Fibroblast of lung (primary cell): ENCODE results near the gene RASA3. TPM values are rescaled to one million over a fixed set of nuclear protein-coding genes. Genes with fewer than 3 reads are reported as not detected.

Experiments
- DNase-seq, 2 donors: peaks; one replicate each; pipeline versions ENCODE4 v3.0.0 to v3.0.0-alpha.2; 2010; ENCODE audit warnings: low read depth in 2 of 2
- H2AFZ ChIP-seq: 2 replicates; pipeline ENCODE4 v1.5.1; 2012; ENCODE audit warnings: low read length, control low read depth, inconsistent platforms
- H3K27ac ChIP-seq: 2 replicates; pipeline ENCODE4 v1.5.1; 2011; ENCODE audit warnings: low read length, control low read depth; ENCODE audit not compliant: insufficient read depth
- H3K27me3 ChIP-seq: 2 replicates; pipeline ENCODE4 v1.5.1; 2011; ENCODE audit warnings: mild to moderate bottlenecking, low read length; ENCODE audit not compliant: control insufficient read depth, insufficient read depth
- H3K36me3 ChIP-seq: 2 replicates; pipeline ENCODE4 v1.5.1; 2011; ENCODE audit warnings: low read length; ENCODE audit not compliant: control insufficient read depth, insufficient read depth
- H3K4me1 ChIP-seq: 2 replicates; pipeline ENCODE4 v1.5.1; 2011; ENCODE audit warnings: low read length; ENCODE audit not compliant: control insufficient read depth, insufficient read depth; ENCODE audit errors: extremely low read depth
- H3K4me2 ChIP-seq: 2 replicates; pipeline ENCODE4 v1.5.1; 2011; ENCODE audit warnings: low read length, control low read depth; ENCODE audit not compliant: insufficient read depth; ENCODE audit errors: extremely low read depth
- H3K4me3 ChIP-seq, 4 experiments: fragments of 200-600 bp in 1 of 4; sonication (generic) in 1 of 4; replicated peaks in 1 of 4; 2 replicates each; pipeline ENCODE4 v1.5.1; 2011 to 2016; ENCODE audit warnings: low read length in 4 of 4, low read depth in 3 of 4, mild to moderate bottlenecking in 3 of 4, control low read depth in 2 of 4, inconsistent platforms in 1 of 4, mixed read lengths in 1 of 4; ENCODE audit not compliant: insufficient read depth in 1 of 4; ENCODE audit errors: control extremely low read depth in 1 of 4
- H3K79me2 ChIP-seq: 2 replicates; pipeline ENCODE4 v1.5.1; 2012; ENCODE audit warnings: mild to moderate bottlenecking, low read length, inconsistent platforms; ENCODE audit not compliant: control insufficient read depth, insufficient read depth
- H3K9ac ChIP-seq: 2 replicates; pipeline ENCODE4 v1.5.1; 2011; ENCODE audit warnings: mild to moderate bottlenecking, low read length, control low read depth; ENCODE audit not compliant: insufficient read depth
- H3K9me3 ChIP-seq: 2 replicates; pipeline ENCODE4 v1.5.1; 2012; ENCODE audit warnings: low read depth, low read length; ENCODE audit not compliant: control insufficient read depth, insufficient read depth
- H4K20me1 ChIP-seq: 2 replicates; pipeline ENCODE4 v1.5.1; 2011; ENCODE audit warnings: low read length; ENCODE audit not compliant: control insufficient read depth, insufficient read depth; ENCODE audit errors: extremely low read depth
- EZH2 ChIP-seq: IDR thresholded peaks from 2 replicates; pipeline ENCODE4 v1.5.1; 2012; ENCODE audit warnings: low read length, control low read depth, mild to moderate bottlenecking; ENCODE audit errors: missing control alignments
- polyA plus RNA-seq, 2 donors: library from polyadenylated mRNA; depleted of rRNA in 1 of 2; stranded (reverse) in 1 of 2; unstranded in 1 of 2; fragments of >200 nt; gene quantifications; 2 replicates each; pipeline ENCODE4 v1.2.1, GENCODE V29; 2011 to 2012; ENCODE audit warnings: missing spikeins in 1 of 2
- total RNA-seq: library from RNA; depleted of rRNA; stranded (reverse); fragments of >200 nt; gene quantifications from 2 replicates; pipeline ENCODE4 v1.2.1, GENCODE V29; 2014
- TF ChIP-seq, protein P1 (sequence below), 2 donors: IDR thresholded peaks in 1 of 2; conservative IDR thresholded peaks in 1 of 2; 1 replicate in 1 of 2; 2 replicates in 1 of 2; pipeline ENCODE4 v1.5.1; 2011 to 2012; ENCODE audit warnings: low read length in 2 of 2, control low read depth in 1 of 2, inconsistent platforms in 1 of 2, low read depth in 1 of 2, mild to moderate bottlenecking in 1 of 2

Gene RASA3
- total and polyA plus RNA-seq, 2 donors (not counting 1 experiment from before 2014, with no cell fraction given), result 26.6 to 31.1 TPM

DNA sequence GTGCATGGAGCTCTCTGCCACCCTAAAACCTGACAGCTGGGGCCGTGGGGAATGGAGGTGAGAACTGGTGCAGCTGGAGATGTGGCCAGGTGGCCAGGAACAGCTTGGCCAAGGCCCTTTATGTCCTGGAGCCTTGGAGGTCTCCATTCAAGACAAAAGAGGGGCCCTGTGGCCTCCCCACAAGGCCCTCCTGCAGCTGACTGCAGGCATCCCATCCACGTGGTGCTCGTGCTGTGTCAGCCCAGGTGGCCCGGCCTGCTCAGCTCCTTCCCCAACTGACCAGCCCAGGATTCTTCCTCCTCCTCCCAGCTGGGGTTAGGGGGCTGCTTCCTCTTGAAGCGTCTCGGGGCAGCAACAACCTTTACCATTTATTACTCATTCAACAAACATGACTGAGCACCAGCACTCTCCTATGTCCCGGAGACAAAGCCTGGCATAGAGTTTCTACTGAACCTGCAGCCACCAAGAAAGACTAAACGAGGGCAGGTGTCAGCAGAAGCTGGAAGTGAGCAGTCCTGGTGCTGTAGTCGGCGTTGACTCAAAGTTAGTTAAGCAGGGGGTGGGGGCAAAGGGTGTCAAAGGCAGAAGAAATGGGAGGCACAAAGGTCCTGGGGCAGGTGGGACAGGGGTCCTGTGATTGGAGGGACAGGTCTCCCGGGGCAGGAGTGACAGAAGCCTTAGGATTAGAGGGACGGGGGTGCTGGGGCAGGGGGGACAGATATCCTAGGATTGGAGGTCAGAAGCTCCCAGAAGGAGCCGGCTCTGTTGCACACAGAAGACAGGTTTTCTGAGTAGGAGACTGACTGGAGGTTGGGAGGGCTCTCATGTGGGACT lies 135.3 kb downstream of the RASA3 start:
- Histone ChIP-seq H3K27ac (peak overlapping the region; percentile 91), H2AFZ (no peak overlapping the region), H3K9ac (no peak overlapping the region), H3K27me3 (no peaks in the 10 kb centered on the region), H3K4me3 (no peak overlapping the region), H3K4me1 (peaks cover 13% of the 10 kb centered on the region), H3K9me3 (no peaks in the 10 kb centered on the region), H3K36me3 (peaks cover 32% of the 10 kb centered on the region), H4K20me1 (no peaks in the 10 kb centered on the region), H3K79me2 (no peaks in the 10 kb centered on the region), H3K4me2 (no peak overlapping the region)
- no peak for DNase-seq
- no peak for TF ChIP-seq EZH2
- TF ChIP-seq, protein P1, sequence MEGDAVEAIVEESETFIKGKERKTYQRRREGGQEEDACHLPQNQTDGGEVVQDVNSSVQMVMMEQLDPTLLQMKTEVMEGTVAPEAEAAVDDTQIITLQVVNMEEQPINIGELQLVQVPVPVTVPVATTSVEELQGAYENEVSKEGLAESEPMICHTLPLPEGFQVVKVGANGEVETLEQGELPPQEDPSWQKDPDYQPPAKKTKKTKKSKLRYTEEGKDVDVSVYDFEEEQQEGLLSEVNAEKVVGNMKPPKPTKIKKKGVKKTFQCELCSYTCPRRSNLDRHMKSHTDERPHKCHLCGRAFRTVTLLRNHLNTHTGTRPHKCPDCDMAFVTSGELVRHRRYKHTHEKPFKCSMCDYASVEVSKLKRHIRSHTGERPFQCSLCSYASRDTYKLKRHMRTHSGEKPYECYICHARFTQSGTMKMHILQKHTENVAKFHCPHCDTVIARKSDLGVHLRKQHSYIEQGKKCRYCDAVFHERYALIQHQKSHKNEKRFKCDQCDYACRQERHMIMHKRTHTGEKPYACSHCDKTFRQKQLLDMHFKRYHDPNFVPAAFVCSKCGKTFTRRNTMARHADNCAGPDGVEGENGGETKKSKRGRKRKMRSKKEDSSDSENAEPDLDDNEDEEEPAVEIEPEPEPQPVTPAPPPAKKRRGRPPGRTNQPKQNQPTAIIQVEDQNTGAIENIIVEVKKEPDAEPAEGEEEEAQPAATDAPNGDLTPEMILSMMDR (conservative IDR thresholded peaks at IDR 0.05 in 1 of 2, IDR thresholded peaks at IDR 0.05 in 1 of 2; ENCODE audit: low read depth in 1 of 2, low read length in 2 of 2), result no peak

DNA sequence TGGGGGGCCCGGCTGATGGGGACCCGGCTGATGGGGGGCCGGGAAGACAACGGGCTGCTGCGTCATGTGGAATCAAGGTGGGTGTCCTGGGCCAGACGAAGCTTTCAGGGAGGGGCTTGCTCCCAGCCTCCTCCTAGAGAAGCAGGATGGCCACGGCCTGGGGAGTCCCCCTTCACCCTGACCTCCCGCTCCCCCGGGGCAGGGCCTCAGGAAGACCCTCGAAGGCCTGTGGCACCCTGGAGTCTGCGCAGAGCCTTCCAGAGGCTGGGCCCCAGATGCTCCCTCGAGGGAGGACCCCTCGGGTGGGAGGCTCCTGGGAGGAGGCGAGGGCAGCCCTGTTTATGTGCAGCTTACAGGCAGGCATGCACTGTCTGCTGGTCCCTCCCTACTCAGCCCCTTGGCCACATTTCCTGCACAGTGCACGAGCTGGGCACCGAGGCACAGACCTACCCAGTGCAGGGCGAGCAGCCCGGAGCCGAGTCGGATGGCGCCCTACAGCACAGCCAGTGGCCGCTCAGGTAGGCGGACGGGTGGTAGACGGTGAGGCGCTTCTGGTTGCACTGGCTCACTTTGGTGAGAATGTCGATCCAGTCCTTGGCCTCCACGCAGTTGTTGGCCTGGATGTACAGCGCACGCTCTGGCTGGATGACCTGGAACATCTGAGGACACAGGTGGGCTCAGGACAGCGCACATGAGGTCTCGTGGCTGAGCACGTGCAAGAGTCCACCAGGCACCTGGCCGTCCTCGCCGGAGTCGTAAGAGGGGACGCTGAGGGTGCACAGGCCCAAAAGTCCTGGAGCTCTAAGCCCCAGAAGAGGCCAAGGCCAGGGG lies 136.1 kb downstream of the RASA3 start:
- H3K9ac ChIP-seq, result no peak overlapping the region
- peaks cover 13% of the 10 kb centered on the region for H3K4me1 ChIP-seq
- no peak for TF ChIP-seq EZH2
- TF ChIP-seq, protein P1 (conservative IDR thresholded peaks at IDR 0.05 in 1 of 2, IDR thresholded peaks at IDR 0.05 in 1 of 2; ENCODE audit: low read depth in 1 of 2, low read length in 2 of 2), result no peak
- no peak overlapping the region for H3K4me2 ChIP-seq
- no peaks in the 10 kb centered on the region for H3K27me3 ChIP-seq
- H3K36me3 ChIP-seq, result peaks cover 29% of the 10 kb centered on the region
- H3K9me3 ChIP-seq, result no peaks in the 10 kb centered on the region
- DNase-seq, result no peak
- H2AFZ ChIP-seq, result no peak overlapping the region
- H3K79me2 ChIP-seq, result no peaks in the 10 kb centered on the region
- no peaks in the 10 kb centered on the region for H4K20me1 ChIP-seq
- H3K4me3 ChIP-seq, result no peak overlapping the region
- H3K27ac ChIP-seq, result no peak overlapping the region

DNA sequence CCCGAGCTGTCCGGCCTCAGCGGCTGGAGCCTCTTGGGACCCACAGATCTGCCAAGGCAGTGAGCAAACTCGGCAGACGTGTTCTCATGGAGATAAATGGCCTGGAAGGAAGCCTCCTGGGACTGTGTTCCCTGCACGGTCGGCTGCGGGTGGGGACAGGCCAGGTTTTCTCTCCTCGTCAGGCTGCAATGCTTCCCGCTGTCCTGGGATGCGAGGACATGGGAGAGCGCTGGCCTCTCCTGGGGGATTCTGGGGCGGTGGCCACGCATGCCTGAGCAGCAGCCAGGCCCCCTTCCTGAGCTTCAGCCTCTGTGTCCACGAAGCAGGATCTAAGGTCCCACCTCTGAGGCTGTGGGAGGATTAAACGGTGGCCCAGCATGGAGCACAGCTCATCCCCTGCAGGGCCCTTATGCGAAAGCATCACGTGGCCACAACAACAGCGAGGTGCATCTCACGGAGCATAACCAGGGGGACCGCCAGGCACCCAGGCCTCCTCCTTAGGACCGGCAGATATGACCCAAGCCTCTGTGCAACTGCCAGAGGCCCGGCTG lies 137.3 kb downstream of the RASA3 start:
- H3K4me2 ChIP-seq, result no peak overlapping the region
- H3K27ac ChIP-seq, result no peak overlapping the region
- no peaks in the 10 kb centered on the region for H4K20me1 ChIP-seq
- H3K4me1 ChIP-seq, result peaks cover 13% of the 10 kb centered on the region
- H3K27me3 ChIP-seq, result no peaks in the 10 kb centered on the region
- no peak overlapping the region for H2AFZ ChIP-seq
- no peak overlapping the region for H3K9ac ChIP-seq
- no peak for DNase-seq
- no peaks in the 10 kb centered on the region for H3K79me2 ChIP-seq
- no peaks in the 10 kb centered on the region for H3K9me3 ChIP-seq
- H3K36me3 ChIP-seq, result peaks cover 33% of the 10 kb centered on the region
- H3K4me3 ChIP-seq, result no peak overlapping the region
- TF ChIP-seq, protein P1 (conservative IDR thresholded peaks at IDR 0.05 in 1 of 2, IDR thresholded peaks at IDR 0.05 in 1 of 2; ENCODE audit: low read depth in 1 of 2, low read length in 2 of 2), result no peak
- TF ChIP-seq EZH2, result no peak
